Measurements from ENCODE around the gene AVL9.
"Not testable (repeated sequence)": the region's sequence is repeated elsewhere in the genome, so short reads cannot be mapped to it uniquely, and the experiment has no call there.

AVL9 gene

DNA sequence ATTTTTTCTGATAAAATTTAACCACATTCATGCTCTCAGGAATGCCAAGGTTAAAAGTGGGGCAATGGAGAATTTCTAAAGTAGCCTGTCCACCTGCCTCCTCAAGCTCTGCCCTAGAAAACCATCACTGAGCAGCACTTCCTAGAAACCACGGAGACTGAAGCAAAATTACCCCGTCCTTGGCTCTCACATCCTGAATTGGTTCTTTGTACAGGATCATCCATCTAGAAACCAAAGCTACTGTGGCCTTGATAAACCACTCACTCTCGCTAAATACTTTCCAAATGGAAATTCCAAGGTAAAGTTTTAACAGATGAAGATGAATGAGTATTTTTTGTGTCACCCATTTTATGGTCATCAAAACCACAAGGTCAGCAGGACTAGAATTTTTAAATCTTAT lies 96.6 kb downstream of the AVL9 start:
- DNase-seq (ENCODE audit: low read depth), result no peak

DNA sequence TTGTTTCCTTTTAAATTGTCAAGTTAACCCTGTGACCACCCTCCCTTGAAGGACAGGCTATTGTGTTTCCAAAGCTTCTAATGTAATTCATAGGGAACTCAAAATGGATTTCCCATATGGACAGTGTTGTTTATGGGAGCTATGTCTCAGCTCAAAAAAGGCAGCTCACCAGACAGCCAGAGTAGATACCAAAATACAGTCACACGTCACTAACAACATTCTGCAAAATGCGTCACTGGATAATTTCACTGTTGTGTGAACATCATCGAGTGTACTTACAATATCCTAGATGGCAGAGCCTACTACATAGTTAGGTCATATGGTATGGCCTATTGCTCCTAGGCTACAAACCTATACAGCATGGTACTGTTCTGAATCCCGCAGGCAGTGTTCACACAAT lies 97.4 kb downstream of the AVL9 start:
- no peak for DNase-seq (ENCODE audit: low read depth)

DNA sequence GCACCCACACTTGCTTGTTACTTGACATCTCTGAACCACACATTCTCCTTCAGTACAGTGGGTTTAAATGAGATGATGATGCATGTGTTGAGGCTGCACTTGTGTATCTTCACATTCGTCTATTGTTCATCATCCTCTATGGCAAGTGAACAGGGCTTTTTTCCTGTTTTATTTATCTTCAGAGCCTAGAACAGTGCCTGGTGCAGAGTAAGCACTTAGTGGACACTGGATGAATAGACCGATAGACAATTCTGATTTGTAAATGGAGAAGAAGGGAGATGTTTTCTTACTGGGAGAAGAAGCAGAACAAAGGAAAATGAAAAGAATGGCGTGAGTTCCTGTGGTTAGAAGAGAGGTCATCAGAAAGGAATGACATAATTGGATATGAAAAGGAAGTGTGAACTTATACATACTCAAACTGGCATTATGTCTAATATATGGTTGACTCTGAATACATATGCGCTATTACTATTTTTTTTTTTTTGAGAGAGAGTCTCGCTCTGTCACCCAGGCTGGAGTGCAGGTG lies 99.7 kb downstream of the AVL9 start:
- no peak for DNase-seq (ENCODE audit: low read depth)

DNA sequence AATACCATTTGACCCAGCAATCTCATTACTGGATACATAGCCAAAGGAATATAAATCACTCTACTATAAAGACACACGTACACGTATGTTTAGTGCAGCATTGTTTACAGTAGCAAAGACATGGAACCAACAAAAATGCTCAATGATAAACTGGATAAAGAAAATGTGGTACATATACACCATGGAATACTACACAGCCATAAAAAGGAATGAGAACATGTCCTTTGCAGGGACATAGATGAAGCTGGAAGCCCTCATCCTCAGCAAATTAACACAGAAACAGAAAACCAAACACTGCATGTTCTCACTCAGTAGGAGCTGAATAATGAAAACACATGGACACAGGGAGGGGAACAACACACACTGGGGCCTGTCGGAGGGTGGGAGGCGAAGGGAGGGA lies 105.9 kb downstream of the AVL9 start:
- not testable (repeated sequence) for DNase-seq (ENCODE audit: low read depth)

DNA sequence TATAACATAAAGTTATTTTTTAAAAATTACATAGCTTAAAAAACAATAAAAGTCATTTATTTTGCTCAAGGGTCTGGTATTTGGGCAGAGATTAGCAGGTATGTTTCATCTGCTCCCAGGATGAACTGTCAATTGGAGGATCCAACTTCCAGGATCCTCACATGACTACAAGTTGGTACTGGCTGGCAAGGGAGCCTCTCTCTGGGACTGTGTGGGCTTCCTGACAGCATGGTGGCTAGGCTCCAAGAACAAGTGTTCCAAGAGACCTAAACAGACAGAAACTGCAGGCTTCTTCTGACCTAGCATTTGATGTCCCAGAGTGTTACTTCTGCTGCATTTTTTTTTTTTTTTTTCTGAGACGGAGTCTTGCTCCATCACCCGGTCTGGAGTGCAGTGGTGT lies 107.2 kb downstream of the AVL9 start:
- DNase-seq (ENCODE audit: low read depth), result no peak

DNA sequence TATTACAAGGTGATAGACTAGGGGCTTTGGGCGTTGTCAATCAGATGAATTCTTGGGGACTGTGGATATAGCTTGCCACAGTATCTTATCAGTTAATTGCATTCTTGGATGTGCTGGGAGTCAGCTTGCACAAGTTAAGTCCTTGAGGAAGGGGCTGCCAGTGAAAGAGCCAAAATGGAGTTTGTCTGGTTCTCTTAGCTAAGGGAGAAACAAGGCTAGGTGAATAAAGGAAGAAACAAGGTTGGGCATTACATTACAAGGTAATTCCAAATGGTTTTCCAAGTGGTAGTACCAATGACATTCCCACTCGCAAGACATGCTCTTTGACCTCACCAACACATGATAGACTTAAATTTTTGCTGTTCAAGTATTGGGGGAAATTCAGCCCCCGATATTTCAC lies 108.2 kb downstream of the AVL9 start:
- not testable (repeated sequence) for DNase-seq (ENCODE audit: low read depth)

DNA sequence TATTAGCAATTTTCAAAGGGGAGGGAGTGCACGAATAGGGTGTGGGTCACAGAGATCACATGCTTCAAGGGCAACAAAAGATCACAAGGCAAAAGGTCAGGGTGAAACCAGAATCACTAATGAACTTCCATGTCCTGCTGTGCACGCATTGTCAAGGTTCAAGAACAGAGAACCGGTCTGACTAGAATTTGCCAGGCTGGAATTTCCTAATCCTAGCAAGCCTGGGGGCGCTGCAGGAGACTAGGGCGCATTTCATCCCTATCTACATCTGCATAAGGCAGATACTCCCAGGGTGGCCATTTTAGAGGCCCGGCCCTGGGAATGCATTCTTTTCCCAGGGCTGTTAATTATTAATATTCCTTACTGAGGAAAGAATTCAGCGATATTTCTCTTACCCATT lies 108.8 kb downstream of the AVL9 start:
- DNase-seq (ENCODE audit: low read depth), result not testable (repeated sequence)

DNA sequence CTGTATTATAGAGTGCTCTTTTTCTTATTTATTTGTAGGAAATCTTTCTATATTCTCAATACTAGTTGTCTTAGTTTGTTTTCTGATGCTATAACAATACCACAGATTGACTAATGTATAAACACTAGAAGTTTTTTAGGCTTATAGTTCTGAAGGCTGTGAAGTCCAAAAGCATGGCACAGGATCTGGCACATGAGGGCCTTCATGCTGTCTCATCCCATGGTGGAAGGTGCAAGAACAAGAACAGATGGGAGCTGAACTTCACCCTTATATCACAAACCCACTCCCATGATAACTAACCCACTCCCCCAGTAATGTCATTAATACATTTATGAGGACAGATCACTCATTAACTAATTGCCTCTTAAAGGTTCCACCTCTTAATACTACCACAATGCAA lies 109.7 kb downstream of the AVL9 start:
- no peak for DNase-seq (ENCODE audit: low read depth)

DNA sequence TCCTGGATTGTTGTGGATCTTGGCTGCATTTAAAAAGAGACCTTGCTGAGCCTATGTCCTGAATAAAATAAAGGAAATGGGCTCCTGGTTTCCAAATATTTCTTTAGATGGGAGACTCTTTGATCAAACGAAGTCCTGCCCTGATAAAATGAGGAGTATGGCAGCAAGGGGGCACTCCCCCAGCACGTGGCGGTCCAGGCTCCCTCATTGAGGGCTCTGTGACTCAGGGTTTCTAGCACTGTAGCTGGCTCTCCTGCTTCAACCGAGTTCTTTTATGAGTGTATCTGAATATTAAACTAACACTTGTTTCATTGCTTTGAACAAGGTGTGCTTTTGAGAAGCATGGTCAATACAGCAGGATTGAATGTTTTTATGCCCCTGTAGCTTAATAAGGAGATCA lies 114.2 kb downstream of the AVL9 start:
- DNase-seq (ENCODE audit: low read depth), result no peak

DNA sequence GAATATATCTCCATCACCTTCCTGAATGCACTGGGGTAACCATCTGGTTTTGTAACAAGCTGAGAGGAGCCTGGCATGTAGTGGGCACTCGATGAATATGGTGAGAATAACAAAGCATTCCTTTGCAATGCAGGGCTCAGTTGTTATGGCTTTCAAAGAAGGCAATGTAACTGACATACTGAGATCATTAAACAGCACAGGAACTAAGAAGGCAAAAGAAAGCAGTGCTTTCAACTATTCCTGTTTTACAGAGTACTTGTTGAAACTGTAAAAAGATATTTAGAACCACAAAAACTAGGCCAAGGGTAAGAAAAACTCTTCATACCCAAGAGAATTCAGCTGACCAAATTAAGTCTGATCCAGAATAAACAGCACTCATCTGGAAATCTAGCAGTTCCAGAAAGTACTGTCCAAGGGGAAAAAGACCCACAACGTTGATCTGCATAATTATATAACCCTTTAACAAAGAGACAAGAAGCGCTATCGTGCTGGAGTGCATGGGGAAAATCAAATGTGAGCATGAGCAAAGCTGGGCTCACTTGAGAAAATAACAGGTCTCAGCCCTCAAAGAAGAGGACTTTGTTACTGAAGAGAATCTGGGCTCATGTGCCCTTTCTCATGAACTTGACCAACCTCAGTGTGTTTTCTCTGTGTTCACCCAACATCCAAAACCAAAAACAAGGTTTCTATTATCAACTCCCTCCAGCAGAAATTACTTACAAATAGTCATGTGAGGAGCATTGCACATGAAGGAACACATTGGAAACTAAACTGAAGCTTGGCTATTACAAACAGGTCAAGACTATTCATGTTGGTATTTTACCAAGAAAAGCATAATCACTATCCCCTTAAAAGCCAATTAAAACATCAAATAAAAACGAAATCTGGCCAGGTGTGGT lies 116.2 kb downstream of the AVL9 start:
- DNase-seq (ENCODE audit: low read depth), result no peak

DNA sequence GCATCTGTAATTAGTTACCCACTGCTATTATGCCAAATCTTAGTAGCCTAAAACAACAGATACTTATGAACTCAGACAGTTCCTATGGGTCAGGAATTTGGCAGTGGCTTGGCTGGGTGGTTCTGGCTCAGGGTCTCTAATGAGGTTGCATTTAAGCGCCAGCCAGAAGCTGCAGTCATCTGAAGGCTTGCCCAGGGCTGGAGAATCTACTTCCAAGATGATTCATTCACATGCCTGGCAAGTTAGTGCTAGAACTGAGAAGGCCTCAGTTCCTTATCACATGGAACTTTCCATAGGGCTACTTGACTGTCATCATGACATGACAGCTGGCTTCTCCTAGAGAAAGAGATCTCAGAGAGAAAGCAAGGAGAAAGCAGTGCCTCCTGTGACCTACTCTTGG lies 121.3 kb downstream of the AVL9 start:
- no peak for DNase-seq (ENCODE audit: low read depth)

DNA sequence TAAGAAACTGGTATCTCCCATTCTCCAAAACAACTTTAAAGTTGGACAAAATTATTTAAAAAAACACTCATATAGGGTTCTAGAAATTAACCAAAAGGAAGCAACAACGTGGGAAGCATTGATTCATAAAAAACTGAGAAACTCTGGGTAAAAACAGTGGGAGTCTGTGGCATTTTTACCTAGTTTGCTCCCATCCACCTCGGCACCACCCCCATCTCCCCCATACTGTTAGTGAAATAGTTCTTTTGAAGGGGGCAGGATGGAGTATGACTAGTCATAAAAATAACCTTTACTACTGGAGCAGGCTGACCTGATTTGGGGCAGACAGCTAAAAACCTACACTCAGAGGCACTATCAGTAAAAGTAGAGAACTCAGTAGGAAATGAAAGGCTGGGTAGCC lies 123.2 kb downstream of the AVL9 start:
- no peak for DNase-seq (ENCODE audit: low read depth)

DNA sequence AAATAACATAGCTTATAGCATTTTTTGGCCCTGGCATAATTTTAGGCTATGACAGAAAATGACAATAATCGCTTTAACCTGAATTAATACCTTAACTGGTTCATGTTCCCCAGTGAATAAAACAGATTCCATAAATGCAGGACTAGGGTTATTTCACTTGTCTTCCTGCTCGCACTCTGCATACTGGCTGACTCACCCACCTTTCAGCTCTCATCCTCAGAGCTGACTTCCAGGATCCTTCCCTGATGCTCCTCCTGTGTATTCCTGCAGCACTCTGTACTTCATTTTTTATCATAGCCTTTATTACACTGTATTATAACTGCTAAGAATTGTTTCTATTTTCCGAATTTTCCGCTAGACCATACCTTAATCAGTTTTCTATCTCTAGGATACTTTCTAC lies 123.7 kb downstream of the AVL9 start:
- DNase-seq (ENCODE audit: low read depth), result no peak

DNA sequence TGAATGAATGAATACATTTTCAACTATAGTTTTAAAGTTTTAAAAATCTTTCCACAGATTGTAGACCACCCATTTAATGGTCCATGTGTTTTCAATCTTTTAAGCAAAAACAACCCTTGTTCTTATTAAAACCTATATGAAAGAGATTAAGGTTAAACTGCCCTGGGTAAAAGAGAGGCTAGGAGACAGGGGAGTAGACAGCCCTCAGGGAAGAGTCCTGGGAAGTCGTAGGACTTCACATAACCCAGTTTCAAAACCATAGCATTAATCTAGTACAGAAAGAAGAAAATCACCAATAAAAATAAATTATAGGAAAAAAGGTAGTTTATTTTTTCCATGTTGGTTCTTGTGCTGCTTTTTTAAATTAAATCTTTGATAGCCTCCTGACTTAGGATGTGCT lies 124.1 kb downstream of the AVL9 start:
- not testable (repeated sequence) for DNase-seq (ENCODE audit: low read depth)

DNA sequence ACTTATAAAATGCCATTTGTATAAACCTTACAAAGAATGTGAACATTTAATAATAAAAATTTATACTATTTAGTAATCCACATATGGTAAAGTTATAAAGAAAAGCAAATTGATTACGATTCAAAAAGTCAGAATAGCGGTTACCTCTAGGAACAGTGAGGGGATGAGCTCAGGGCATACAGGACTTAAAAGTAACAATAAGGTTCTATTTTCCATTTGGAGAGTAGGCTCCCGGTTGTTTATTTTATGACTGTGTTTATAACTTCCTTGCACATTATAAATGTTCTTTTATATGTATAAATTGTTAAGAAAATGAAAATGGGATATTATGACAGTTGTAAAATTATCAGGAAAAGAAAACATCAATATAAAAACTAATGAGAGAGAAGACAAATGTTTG lies 135.7 kb downstream of the AVL9 start:
- no peak for DNase-seq (ENCODE audit: low read depth)

DNA sequence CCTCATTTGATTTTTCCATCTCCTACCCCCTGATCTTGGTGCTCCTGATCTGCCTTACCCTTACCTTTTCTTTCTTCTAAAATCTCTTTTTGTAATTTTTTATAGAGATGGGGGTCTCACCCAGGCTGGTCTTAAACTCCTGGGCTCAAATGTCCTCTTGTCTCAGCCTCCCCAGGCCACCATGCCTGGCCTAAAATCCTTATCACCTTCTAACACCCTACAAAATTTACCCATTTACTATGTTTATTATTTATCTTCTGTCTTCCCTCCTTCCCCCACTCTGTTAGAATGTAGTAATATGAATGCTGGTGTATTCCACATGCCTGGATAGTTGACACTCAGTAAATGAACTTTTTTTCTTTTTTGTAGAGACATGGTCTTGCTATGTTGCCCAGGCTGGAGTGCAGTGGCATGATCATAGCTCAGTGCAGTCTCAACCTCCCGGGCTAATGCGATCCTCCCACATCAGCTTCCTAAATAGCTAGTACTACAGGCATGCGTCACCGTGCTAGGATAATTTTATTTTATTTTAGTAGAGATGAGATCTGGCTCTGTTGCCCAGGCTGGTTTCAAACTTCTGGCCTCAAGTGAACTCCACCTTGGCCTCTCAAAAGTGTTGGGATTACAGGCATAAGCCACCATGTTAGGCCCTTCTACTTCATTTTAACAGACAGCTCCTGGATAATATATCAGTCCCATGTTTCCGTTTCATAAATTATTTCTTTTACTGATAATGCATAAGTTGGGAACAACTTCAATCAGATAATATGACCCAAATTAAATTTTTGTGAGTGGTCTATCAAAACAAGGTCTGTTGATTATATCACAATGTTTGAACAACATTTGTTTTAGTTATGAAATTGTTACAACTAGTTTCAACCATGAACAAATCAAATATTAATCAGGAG lies 136.6 kb downstream of the AVL9 start:
- DNase-seq (ENCODE audit: low read depth), result not testable (repeated sequence)

DNA sequence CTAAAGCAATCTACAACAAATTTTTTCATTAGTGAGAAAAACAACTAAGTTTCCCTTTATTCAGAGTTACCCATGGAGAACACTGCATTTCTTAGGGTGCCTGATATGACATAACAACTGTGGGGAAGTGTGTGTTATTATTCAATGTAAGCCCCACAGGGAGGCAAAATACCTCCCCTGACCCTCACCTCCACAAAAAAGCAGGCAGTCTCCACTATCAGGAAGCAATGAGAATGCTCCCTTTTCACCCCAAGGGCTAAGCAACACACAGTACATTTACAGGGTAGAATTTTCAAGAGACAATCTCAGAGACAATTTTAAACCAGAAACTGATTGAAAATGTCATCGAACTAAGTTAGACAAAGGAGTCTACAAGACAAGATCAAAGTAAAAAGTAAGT lies 138.2 kb downstream of the AVL9 start:
- not testable (repeated sequence) for DNase-seq (ENCODE audit: low read depth)

DNA sequence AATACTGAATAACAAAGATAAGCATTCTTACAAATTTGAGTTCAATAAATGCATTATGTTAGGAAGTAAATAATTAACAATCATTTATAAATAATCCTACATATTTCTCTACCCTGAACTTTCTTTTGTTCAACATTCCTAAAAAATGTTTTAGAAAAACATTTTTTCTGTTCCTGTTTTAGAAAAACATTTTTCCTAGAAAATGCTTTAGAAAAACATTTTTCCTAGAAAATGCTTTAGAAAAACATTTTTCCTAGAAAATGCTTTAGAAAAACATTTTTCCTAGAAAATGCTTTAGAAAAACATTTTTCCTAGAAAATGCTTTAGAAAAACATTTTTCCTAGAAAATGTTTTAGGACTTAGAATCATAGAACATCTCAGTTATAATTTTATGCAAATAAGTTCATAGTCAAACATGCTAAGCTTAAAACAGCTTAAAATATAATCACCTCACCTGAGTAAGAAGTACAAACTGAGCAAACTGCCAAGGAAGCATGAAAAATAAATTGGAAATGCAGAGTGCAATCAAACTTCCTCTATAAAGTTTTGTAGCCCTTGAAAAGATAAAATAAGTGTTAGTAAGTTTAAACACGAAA lies 139.6 kb downstream of the AVL9 start:
- not testable (repeated sequence) for DNase-seq (ENCODE audit: low read depth)

DNA sequence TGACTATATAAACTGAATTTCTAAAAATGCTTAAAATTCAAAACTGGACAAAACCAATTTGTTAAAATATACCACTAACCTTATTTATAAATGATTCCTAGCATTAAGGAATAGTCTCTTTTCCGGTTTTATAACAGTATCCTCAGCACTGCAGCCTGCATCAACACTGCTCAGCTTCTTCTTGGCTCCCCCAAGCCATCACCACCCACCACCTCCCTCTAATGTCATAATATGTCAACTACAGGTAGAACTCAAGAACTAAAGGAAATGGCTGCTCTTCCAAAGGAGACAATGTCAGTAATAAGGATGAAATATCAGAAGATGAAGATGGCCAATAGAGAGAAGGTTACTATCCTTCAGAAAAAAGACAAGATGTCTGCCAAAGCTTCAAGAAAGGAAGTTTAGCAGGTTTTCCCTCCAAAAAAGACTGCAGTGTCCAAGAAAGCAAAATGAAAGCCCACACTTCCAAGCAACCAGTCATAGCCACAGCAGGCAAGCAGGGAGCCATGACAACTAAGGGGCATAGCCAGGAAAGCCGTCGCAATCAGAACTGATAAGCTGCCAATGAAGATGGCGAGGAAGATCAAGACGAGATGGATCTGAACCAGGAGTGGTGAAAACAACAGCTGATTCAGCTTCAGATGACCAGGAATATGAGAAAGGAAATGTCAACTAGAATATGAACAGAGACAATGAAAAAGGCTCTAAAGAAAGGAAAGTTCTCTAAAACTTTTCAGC lies 141.6 kb downstream of the AVL9 start:
- not testable (repeated sequence) for DNase-seq (ENCODE audit: low read depth)

DNA sequence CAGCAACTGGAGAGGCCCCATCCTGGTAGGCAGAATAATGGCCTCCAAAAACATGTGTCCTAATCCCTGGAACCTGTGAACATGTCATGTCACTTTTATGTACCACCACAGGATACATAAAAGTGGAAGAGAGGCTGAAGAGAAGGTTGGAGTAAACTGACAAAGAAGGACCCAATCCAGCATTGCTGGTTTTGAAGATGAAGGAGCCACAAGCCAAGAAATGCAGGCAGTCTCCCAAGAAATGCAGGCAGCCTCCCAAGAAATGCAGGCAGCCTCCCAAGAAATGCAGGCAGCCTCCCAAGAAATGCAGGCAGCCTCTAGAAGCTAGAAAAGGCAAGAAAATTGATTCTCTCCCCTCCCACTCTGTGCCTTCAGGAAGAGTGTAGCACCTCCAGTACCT lies 142.3 kb downstream of the AVL9 start:
- DNase-seq (ENCODE audit: low read depth), result not testable (repeated sequence)
